ENCODE data around the gene EFNA4.
"Not testable (repeated sequence)": the region's sequence is repeated elsewhere in the genome, so short reads cannot be mapped to it uniquely, and the experiment has no call there.

EFNA4 gene

DNA sequence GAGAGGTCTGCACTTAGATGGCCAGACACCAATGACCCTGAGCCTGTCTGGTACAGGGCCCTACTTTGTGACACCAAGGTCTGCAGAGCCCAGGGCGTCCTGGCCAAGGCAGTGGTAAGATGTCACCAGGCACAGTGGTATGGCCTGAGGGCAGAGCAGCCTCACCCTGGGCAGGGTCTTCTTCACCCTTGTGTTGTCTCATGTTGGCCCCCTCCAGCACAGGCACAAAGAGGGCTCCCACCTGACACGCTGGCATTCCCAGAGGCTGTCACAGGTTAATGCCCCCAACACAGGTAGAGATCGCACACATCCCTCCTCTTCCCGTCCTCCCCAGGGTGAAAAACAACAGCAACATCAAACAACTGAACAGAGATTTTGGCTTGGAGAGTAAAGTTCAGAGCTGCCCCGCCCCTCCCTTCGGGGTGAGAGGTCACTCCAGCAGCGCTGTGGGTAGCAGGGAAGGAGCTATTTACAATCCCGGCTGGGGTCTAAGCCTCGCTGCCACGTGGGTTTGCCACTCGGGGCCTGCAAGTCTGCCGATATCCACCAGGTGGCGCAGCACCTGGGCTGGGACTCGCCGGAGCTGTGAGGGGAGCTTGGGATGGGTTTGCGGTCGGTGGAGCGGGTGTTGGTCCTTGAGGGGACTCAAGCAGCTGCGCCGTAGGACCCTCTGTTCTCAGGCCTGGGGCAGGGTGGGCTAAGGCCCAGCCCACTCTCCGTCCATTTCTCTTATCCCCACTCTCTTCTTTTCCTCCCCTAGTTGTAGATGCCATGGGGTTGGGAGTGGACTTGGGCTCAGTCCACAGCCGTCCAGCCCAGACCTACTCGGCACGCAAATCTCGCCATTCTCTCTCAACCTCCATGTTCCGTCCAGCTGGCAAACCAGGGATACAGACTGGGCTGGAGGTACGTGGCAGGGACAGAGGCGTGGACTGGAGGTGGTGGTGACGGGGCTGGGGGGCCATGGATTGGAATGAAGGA, 27.8 kb downstream of the EFNA4 start:
- peak; percentile 65 to 74 for DNase-seq

DNA sequence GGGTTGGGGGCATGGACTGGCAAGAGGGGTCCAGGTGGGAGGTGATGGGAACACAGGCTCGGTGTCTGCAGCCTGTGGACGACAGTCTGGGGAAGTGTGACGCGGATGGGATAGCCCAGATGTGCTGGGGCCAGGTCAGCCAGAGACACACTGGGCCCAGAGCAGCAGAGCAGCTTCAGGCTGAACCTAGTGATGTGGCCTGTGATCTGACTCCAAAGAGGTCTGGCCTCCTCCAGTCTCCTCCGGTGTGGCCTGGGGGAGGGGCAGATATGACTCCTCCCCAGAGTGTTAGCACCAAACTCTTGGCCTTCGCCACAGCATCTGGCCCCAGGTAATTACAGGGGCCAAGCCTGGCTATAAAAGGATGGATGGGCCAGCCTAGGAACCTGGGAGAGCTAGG, 28.6 kb downstream of the EFNA4 start:
- DNase-seq, result no peak

DNA sequence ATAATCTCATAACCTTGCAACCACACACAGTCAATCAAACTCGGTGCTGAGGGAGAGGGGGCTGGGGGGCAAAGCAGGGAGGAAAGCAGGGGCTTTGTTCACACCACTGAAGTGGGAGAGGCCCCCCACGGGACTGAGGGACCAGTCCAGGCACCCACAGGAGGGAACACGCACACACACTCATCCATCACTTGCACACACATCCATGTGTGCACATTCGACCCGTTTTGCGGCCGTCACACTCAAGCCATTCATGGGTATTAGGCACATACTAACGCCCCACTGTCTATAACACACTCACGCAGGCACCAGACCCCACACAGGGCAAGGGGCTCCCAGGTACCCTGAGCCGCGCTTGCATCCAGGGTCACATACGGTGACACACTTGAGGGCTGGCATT, 29.1 kb downstream of the EFNA4 start:
- DNase-seq, result no peak

- DNase-seq, result peak; percentile 27 to 28
These were observed 30.5 kb downstream of the EFNA4 start for GRCh38 chr1:155093911-155094621.

DNA sequence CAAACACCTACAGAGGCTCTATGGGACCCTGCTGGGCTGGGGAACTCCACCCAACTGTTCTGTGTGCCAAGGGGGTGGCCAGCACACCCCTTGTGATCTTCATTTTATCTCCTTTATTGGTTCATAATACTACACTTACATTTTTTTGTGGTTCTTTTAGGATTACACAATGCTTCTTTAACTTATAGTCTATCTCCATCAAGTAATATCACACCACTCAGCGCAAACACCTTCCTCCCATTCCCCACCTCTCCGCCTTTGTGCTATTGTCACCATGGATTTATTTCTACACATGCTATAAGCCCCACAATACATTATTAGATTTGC, 31.0 kb downstream of the EFNA4 start:
- no peak for DNase-seq

- peak in 1 of 2 donors; percentile 34 for DNase-seq
These were observed 35.8 kb downstream of the EFNA4 start for GRCh38 chr1:155099331-155099730.

- no peak for DNase-seq
These were observed 39.8 kb downstream of the EFNA4 start for GRCh38 chr1:155103325-155103724.

GRCh38 chr1:155104605-155105534, 41.3 kb downstream of the EFNA4 start:
- no peak for DNase-seq

- DNase-seq, result no peak
These were observed 42.1 kb downstream of the EFNA4 start for GRCh38 chr1:155105604-155106011.

GRCh38 chr1:155106862-155107261, 43.3 kb downstream of the EFNA4 start:
- DNase-seq, result no peak

DNA sequence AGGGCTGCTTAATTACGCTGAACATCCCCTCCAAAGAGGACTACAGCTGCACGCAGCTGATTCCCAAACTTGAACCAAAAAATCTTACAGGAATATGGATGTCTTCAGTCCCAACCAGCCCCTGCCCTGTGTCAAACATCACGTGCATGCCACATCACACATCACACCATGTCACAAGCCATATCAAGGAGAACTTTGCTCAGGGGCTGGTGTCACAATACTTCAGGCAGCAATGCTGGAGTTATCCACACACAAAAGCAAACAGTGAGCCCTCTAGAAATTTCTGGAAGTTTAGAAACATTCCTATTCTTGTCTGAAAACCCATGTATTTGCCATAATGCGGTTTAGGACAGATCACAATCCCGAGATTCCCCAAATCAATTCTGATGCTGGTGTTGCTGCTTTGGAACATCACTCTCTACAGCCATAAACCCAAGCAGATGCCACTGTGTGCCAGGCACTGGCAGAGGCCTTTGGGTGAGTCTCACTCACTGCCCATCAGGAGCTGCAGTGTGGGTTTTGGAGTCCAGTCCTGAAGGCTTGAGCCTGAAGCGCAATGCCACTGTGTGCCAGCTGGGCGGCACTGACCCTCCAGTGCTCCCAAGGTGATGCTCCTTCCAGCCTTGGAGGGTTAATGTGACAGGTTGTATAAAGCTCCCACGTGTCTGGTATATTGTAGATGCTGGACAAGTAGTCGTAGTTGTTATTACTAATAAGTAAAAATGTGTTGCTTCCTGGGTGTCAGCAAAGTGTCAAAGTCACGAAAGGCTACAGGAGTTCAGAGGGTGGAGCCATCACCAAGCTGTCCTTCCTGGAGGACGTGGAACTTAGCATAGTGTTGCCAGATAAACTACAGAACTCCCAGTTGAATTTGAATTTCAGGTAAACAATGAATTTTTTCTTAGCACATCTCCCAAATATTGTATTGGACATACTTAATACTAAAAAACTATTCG, 44.0 kb downstream of the EFNA4 start:
- DNase-seq, result no peak

GRCh38 chr1:155108296-155108695, 44.8 kb downstream of the EFNA4 start:
- no peak for DNase-seq

GRCh38 chr1:155110381-155110780, 46.8 kb downstream of the EFNA4 start:
- no peak for DNase-seq

DNA sequence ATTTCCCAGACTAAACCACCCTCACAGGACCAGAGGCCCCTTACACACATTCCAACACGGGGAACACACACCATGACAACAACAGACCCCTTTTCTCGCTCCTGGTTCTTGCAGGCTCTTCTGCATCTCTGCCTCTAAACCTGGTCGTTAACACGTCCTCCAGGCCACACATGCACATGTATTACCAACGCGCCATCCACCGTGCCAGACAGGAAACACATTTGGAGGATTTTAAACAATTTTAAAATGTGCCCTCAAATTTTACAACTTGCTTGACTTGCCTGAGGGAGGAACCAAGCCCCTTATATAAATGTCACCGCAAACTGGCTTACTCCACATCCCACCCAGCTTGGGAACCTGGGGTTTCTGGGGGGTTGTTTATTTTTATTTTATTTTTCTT, 47.3 kb downstream of the EFNA4 start:
- no peak for DNase-seq

DNA sequence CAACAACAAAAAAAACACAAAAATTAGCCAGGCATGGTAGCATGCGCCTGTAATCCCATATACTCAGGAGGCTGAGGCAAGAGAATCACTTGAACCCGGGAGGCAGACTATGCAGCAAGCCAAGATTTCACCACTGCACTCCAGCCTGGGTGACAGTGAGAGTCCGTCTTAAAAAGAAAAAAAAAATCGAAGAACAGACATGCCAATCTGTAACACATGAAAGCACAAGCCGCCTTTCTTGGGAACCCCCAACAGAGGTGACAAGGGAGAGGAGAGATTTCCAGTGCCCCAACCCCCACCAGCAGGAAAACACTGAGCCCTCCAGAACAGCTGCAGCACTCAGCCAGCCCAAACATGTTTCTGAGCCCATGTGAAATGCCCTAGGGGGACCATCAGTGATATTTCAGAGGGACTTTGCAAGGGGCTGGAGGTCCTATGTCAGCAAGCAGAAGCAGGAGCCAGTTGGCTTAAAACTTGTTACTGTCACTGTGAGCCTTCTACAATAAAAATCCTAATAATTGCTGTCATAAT, 50.0 kb downstream of the EFNA4 start:
- no peak for DNase-seq

- no peak for DNase-seq
These were observed 52.7 kb downstream of the EFNA4 start for GRCh38 chr1:155116113-155116764.

- no peak for DNase-seq
These were observed 54.1 kb downstream of the EFNA4 start for GRCh38 chr1:155117610-155118009.

DNA sequence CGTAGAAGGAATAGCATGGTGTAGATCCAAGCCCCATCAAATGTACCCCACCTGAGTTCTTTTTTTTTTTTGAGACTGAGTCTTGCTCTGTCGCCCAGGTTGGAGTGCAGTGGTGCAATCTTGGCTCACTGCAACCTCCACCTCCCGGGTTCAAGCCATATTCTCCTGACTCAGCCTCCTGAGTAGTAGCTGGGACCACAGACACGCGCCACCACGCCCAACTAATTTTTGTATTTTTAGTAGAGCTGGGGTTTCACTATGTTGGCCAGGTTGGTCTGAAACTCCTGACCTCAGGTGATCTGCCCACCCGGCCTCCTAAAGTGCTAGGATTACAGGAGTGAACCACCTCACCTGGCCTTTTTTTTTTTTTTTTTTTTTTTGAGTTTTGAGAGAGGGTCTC, 54.5 kb downstream of the EFNA4 start:
- DNase-seq, result not testable (repeated sequence)
